Keratinocyte (primary cell): ENCODE data around the gene FASN. TPM values are rescaled to one million over a fixed set of nuclear protein-coding genes. Genes with fewer than 3 reads are reported as not detected.

ENCODE experiments used
- DNase-seq: peaks from one replicate; pipeline ENCODE4 v3.0.0-alpha.2; 2011; ENCODE audit warnings: low read depth, missing footprints, low spot score
- FAIRE-seq: peaks from 2 replicates; lab custom pipeline; 2011; peaks lifted over from hg19 to GRCh38; lab: Jason Lieb, UNC
- H2AFZ ChIP-seq: 2 replicates; pipeline ENCODE4 v1.6.0; 2012; ENCODE audit warnings: low read length, control low read depth, inconsistent platforms; ENCODE audit not compliant: control insufficient read depth
- H3K27ac ChIP-seq: 2 replicates; pipeline ENCODE4 v1.5.1; 2011; ENCODE audit warnings: low read length; ENCODE audit not compliant: control insufficient read depth, insufficient read depth
- H3K27me3 ChIP-seq: 3 replicates; pipeline ENCODE4 v1.6.0; 2011; ENCODE audit warnings: low read length; ENCODE audit not compliant: control insufficient read depth, insufficient read depth; ENCODE audit errors: extremely low read depth
- H3K36me3 ChIP-seq, 2 experiments: 2 replicates in 1 of 2; 3 replicates in 1 of 2; pipeline ENCODE4 v1.5.1; 2011; ENCODE audit warnings: low read length in 2 of 2, mild to moderate bottlenecking in 1 of 2; ENCODE audit not compliant: control insufficient read depth in 2 of 2, insufficient read depth in 2 of 2; ENCODE audit errors: extremely low read depth in 1 of 2
- H3K4me1 ChIP-seq: 3 replicates; pipeline ENCODE4 v1.5.1; 2011; ENCODE audit warnings: low read length; ENCODE audit not compliant: control insufficient read depth, insufficient read depth; ENCODE audit errors: extremely low read depth
- H3K4me2 ChIP-seq: 3 replicates; pipeline ENCODE4 v1.6.0; 2011; ENCODE audit warnings: low read depth, low read length; ENCODE audit not compliant: control insufficient read depth, insufficient read depth; ENCODE audit errors: extremely low read depth
- H3K4me3 ChIP-seq, 3 experiments: fragments of 200-600 bp in 1 of 3; sonication (generic) in 1 of 3; 2 replicates in 2 of 3; 3 replicates in 1 of 3; pipeline ENCODE4 v1.5.1; 2011 to 2016; ENCODE audit warnings: low read length in 3 of 3, mild to moderate bottlenecking in 3 of 3, control low read depth in 2 of 3, inconsistent platforms in 1 of 3, low read depth in 1 of 3, mixed read lengths in 1 of 3, mixed run types in 1 of 3, moderate library complexity in 1 of 3; ENCODE audit not compliant: control insufficient read depth in 2 of 3, insufficient read depth in 2 of 3; ENCODE audit errors: extremely low read depth in 1 of 3
- H3K79me2 ChIP-seq: 2 replicates; pipeline ENCODE4 v1.6.0; 2012; ENCODE audit warnings: low read length; ENCODE audit not compliant: control insufficient read depth, insufficient read depth
- H3K9ac ChIP-seq: 3 replicates; pipeline ENCODE4 v1.6.0; 2011; ENCODE audit warnings: low read length; ENCODE audit not compliant: control insufficient read depth, insufficient read depth; ENCODE audit errors: extremely low read depth
- H3K9me1 ChIP-seq: 3 replicates; pipeline ENCODE4 v1.6.0; 2011; ENCODE audit warnings: low read length; ENCODE audit not compliant: control insufficient read depth, insufficient read depth; ENCODE audit errors: extremely low read depth
- H3K9me3 ChIP-seq: 2 replicates; pipeline ENCODE4 v1.5.1; 2012; ENCODE audit warnings: low read depth, low read length; ENCODE audit not compliant: control insufficient read depth
- H4K20me1 ChIP-seq: 3 replicates; pipeline ENCODE4 v1.6.0; 2011; ENCODE audit warnings: low read length; ENCODE audit not compliant: control insufficient read depth, insufficient read depth; ENCODE audit errors: extremely low read depth
- EZH2 ChIP-seq: IDR thresholded peaks from one replicate; pipeline ENCODE4 v1.6.1; 2012; ENCODE audit warnings: inconsistent platforms, mild to moderate bottlenecking, low read length, moderate library complexity
- dilution Hi-C: fragments of 300-500 bp; cut with MboI; formaldehyde crosslinking; loops from one replicate; pipeline ENCODE4 v1.7.0; 2020; ENCODE audit warnings: low sequenced_read_pairs; ENCODE audit not compliant: extremely low pct_ligation_motif_present
- polyA plus RNA-seq, 5 experiments: library from polyadenylated mRNA; depleted of rRNA in 3 of 5; stranded (reverse) in 3 of 5; stranded (forward) in 1 of 5; unstranded in 1 of 5; fragments of >200 nt; gene quantifications; 1 replicate in 1 of 5; 2 replicates in 3 of 5; 3 replicates in 1 of 5; pipeline versions ENCODE4 v1.2.1 to v1.2.3, GENCODE V29; 2011 to 2012; ENCODE audit warnings: missing spikeins in 2 of 5, low read depth in 1 of 5, low replicate concordance in 1 of 5
- TF ChIP-seq, protein P1 (sequence below), 3 experiments: IDR thresholded peaks in 1 of 3; conservative IDR thresholded peaks in 1 of 3; optimal IDR thresholded peaks in 1 of 3; 2 replicates in 2 of 3; 3 replicates in 1 of 3; pipeline versions ENCODE3 to v1.5.1; 2011; ENCODE audit warnings: low read length in 3 of 3, mild to moderate bottlenecking in 3 of 3, moderate library complexity in 2 of 3, control low read depth in 1 of 3, inconsistent platforms in 1 of 3; ENCODE audit not compliant: insufficient read depth in 2 of 3; ENCODE audit errors: extremely low read depth in 1 of 3

The FASN gene
- polyA plus RNA-seq, 1 donor (not counting 4 experiments of a cell fraction or from before 2014, with no cell fraction given), result 44.7 TPM

GRCh38 chr17:82088838-82089722 is 9.0 kb downstream of the FASN start:
- no peak overlapping the region for H3K27ac ChIP-seq
- peaks cover 58% of the 10 kb centered on the region for H3K79me2 ChIP-seq
- H3K9me3 ChIP-seq, result no peaks in the 10 kb centered on the region
- no peak overlapping the region for H3K4me3 ChIP-seq
- H4K20me1 ChIP-seq, result peaks cover 26% of the 10 kb centered on the region
- peaks cover 58 to 63% of the 10 kb centered on the region in 2 experiments for H3K36me3 ChIP-seq
- TF ChIP-seq, protein P1, sequence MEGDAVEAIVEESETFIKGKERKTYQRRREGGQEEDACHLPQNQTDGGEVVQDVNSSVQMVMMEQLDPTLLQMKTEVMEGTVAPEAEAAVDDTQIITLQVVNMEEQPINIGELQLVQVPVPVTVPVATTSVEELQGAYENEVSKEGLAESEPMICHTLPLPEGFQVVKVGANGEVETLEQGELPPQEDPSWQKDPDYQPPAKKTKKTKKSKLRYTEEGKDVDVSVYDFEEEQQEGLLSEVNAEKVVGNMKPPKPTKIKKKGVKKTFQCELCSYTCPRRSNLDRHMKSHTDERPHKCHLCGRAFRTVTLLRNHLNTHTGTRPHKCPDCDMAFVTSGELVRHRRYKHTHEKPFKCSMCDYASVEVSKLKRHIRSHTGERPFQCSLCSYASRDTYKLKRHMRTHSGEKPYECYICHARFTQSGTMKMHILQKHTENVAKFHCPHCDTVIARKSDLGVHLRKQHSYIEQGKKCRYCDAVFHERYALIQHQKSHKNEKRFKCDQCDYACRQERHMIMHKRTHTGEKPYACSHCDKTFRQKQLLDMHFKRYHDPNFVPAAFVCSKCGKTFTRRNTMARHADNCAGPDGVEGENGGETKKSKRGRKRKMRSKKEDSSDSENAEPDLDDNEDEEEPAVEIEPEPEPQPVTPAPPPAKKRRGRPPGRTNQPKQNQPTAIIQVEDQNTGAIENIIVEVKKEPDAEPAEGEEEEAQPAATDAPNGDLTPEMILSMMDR (optimal IDR thresholded peaks at IDR 0.05 in 1 of 3, IDR thresholded peaks at IDR 0.05 in 1 of 3, conservative IDR thresholded peaks at IDR 0.05 in 1 of 3; ENCODE audit: extremely low read depth in 1 of 3, insufficient read depth in 2 of 3, low read length in 3 of 3), result no peak
- no peak for TF ChIP-seq EZH2
- H3K27me3 ChIP-seq, result no peaks in the 10 kb centered on the region
- no peaks in the 10 kb centered on the region for H3K4me1 ChIP-seq
- DNase-seq (no peak), FAIRE-seq (no peak)
- no peak overlapping the region for H2AFZ ChIP-seq
- dilution Hi-C loops, result no loop called here
- H3K4me2 ChIP-seq, result no peak overlapping the region
- no peak overlapping the region for H3K9ac ChIP-seq
- no peaks in the 10 kb centered on the region for H3K9me1 ChIP-seq

- dilution Hi-C loops, result no loop called here
- Histone ChIP-seq H3K36me3 (peaks cover 60 to 67% of the 10 kb centered on the region in 2 experiments), H3K27me3 (no peaks in the 10 kb centered on the region), H3K4me3 (no peak overlapping the region), H3K27ac (no peak overlapping the region), H3K4me2 (no peak overlapping the region), H4K20me1 (peaks cover 31% of the 10 kb centered on the region), H3K79me2 (peaks cover 52% of the 10 kb centered on the region), H3K9me3 (no peaks in the 10 kb centered on the region), H3K4me1 (no peaks in the 10 kb centered on the region), H2AFZ (no peak overlapping the region), H3K9ac (no peak overlapping the region), H3K9me1 (no peaks in the 10 kb centered on the region)
- FAIRE-seq (no peak), DNase-seq (no peak)
- TF ChIP-seq, protein P1 (optimal IDR thresholded peaks at IDR 0.05 in 1 of 3, IDR thresholded peaks at IDR 0.05 in 1 of 3, conservative IDR thresholded peaks at IDR 0.05 in 1 of 3; ENCODE audit: extremely low read depth in 1 of 3, insufficient read depth in 2 of 3, low read length in 3 of 3), result no peak
- TF ChIP-seq EZH2, result no peak
Observed at GRCh38 chr17:82087961-82088837, 9.8 kb downstream of the FASN start.
